GM18505 (cell line): ENCODE results near the gene ZNF444.

ENCODE experiments used
- ATAC-seq: cut with Tn5 transposase; IDR thresholded peaks from one replicate; pipeline ENCODE4 v1.9.1; 2021; ENCODE audit not compliant: unreplicated experiment
- POLR2A ChIP-seq: IDR thresholded peaks from 4 replicates; pipeline ENCODE4 v1.6.1; 2011; ENCODE audit warnings: borderline replicate concordance; ENCODE audit not compliant: insufficient read depth, insufficient read length; ENCODE audit errors: extremely low read depth

Gene ZNF444

DNA sequence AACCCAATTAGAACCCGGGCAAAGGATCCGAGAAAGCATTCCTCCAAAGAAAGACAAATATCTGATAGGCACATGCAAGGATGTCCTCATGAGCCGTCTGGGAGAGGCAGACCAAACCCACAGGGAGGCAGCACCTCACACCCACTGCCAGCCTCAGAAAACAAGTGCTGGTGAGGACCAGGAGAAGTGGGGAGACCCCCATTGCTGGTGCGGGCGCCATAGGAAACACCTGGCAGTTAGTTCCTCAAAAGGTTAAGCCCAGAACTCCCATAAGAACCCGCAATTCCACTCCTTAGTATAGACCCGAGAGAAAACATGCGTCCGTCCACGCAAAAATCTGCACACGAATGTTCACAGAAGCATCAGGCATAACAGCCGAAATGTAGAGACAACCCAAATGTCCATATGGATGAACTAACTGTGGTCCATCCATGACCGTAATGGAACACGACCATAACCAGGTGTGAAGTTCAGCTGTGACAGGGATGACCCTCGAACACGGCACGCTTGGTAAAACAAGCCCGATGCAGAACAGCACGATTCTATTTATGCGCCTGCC, 27.9 kb upstream of the ZNF444 start:
- no peak for TF ChIP-seq POLR2A
- ATAC-seq: no peak

DNA sequence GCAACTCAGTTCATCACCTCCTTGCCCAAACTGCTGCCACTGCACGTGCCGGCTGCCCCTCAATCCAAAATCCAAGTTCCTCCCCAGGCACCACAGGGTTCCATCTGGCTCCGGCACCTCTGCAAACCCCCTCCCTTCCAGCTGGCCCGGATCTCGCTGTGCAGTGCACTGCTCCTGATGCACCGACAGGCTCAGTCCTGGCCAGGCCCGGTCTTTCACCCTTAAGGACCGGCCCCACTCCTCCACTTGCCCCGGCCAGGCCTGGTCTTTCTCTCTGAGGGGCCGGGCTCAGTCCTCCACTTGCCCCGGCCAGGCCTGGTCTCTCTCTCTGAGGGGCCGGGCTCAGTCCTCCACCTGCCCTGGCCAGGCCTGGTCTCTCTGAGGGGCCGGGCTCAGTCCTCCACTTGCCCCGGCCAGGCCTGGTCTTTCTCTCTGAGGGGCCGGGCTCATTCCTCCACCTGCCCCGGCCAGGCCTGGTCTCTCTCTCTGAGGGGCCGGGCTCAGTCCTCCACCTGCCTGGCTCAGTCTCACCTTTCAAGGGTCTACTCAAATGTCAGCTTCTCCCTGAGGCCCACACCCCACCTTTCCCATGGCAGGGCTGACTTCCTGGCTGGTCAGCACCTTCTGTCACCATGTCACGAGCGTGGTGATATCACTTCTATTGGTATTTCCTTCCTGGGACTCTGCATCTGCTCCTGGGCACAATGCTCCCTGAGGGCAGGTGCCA, 26.9 kb upstream of the ZNF444 start:
- no peak for TF ChIP-seq POLR2A
- ATAC-seq: no peak

DNA sequence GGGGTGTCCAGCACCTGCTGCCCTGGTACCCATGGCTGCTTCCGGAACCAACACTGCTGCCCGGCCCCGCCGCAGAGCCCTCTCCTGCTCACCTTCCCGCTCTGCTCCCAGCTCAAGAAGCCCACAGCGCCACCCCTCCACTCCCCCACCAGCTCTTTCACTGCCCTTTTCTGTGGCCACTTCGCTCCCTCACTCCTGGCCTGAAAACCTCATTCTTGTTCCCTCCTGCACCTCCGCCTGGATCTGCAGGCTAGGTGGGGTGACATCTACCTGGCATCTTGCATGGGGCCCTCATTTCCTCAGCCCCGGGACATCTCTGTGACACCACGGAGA, 26.3 kb upstream of the ZNF444 start:
- no peak for TF ChIP-seq POLR2A
- no peak for ATAC-seq

DNA sequence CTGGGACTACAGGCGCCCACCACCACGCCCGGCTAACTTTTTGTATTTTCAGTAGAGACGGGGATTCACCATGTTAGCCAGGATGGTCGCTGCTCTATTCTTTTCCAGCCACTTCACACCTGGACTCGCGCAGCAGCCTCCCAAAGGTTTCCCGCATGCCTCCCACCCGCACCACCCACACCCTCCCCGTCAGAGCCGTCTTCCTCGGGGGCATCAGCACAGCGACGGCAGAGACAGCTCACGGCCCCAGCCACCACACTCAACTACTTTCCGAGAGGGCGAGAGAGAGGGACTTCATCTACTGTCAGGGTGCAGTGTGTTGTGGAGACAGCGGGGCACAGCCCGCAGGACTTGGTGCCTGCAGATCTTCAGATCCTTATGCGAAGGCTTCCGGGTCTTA, 25.6 kb upstream of the ZNF444 start:
- TF ChIP-seq POLR2A: no peak
- no peak for ATAC-seq

DNA sequence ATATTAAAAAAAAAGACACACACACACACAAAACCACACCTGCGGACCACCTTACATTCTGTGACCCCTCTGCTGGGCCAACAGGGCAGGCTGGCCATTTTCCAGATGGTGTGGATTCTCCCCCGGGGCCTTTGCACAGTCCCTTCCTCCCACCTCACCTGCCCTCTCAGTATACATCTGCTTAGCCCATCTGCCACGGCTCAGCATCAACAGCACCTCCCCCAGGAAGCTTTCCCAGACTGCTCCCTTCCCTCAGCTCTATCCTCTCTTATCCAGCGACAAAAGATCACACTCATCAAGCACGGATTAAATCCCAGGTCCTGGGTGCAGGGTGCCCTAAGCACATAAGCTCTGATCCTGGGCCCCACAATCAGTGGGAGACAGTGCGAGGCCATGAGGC, 24.5 kb upstream of the ZNF444 start:
- ATAC-seq: no peak
- no peak for TF ChIP-seq POLR2A

DNA sequence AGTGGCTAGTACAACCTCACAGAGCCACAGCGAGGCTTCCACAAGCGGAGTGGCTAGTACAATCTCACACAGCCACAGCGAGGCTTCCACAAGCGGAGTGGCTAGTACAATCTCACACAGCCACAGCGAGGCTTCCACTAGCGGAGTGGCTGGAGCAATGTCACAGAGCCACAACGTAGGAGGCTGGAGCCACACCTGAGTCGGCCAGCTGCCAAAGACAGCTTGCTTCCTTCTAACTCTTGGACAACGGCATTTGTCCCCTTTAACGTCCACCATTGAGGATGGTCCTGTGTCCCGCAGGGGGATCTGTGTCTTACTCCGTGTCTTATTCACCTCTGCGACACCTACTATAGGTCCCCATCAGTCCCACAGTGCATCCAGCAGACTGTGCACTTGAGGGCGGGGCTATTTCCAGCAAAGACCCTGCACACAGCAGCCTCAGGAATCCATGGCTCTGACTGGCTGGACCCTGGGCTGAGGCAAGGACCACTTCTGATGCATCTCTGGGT, 23.7 kb upstream of the ZNF444 start:
- TF ChIP-seq POLR2A: no peak
- no peak for ATAC-seq

DNA sequence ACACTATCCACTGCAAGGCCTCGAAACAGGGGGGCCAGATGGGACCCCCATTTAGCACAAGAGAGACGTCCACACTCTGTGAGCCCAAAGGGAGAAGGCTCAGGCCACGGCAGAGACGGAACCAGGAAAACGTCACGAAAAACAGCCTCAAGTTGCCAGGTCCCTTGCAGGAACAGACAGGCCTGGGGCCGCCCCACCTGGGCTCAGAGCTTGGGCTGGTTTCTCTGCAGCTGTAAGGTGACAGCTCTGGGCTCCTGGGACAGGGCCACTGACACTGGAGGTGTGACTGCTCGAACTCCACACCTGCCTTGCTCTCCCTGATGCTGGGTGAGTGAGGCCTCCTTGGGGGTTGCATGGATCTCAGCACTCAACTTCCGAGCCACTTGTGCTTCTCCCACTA, 23.2 kb upstream of the ZNF444 start:
- no peak for TF ChIP-seq POLR2A
- no peak for ATAC-seq

DNA sequence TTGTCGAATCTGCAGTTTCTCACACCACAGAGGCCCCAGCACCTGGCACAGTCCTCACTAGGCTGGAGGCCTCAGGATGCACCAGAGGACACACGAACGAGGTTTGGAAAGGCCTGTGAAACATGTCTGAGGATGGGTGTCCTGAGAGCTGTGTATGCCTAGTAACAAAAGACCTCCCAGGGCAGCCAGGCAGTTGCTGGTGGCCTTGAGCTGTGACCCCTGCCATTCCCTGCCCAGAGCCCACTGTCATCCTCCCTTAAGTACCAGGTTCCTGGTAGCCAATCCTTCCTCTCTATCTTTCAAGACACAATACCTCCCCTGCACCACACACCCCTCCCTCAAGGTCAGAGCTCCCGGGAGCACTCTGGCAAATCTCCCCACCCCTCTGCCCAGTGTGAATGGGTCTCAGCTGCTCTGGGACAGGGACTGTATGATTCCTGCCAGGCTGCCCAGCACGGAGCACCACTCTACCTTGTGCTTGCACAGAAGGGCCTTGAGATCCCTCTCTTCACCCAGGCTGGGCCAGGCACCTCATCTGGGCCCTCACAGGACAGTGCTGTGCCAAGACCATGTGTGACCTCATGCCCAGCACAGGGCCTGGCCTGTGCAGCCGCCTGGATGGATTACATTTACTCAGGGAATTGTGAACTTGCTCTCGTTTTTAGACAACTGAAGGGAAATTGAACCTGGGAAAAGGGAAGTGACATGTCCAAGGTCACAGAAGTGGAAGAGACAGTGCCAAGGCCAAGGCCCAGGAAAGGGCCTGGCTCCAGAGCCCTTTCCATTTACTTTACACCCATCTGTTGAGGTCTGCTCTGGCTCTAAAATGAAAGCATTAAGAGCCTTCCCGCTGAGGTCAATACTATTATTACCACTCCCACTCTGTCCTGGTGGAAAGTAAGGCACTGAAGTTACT, 22.2 kb upstream of the ZNF444 start:
- ATAC-seq: no peak
- TF ChIP-seq POLR2A: no peak

DNA sequence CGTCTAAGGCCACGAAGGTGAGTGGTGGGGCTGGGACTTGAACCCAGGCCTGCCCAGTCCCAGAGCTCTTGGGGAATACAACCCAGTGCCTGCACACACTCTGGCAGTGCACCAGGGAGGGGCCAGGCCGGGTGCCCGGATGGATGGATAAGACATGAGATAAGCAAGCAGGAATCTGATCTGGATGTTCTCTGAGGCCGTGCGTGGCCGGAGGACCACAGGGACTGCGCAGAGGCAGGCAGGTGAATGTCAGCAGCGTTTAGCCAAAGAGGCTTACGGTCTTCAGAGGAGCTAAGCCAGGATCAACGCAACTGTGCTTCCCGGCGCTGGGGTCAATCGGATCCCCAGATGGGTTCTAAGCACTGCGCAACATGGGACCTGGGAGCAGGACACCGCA, 21.5 kb upstream of the ZNF444 start:
- TF ChIP-seq POLR2A: no peak
- no peak for ATAC-seq

DNA sequence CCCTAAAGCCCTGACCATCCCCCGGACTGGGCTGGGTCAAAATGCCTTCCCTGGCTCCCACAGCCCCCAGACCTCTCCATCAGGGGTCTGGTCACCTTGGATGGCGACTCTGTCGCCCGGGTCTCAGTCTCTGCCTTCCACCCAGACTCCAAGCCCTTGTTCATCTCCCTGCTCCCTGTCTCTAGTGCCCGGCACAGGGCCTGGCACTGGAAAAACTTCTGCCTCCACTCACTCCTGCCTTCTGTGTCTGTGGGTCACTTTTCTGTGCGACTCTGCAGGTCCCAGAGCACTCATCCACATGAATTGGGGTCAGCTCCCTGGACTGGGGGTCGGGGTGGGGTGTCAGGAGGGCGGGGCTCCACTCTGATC, 21.1 kb upstream of the ZNF444 start:
- no peak for TF ChIP-seq POLR2A

DNA sequence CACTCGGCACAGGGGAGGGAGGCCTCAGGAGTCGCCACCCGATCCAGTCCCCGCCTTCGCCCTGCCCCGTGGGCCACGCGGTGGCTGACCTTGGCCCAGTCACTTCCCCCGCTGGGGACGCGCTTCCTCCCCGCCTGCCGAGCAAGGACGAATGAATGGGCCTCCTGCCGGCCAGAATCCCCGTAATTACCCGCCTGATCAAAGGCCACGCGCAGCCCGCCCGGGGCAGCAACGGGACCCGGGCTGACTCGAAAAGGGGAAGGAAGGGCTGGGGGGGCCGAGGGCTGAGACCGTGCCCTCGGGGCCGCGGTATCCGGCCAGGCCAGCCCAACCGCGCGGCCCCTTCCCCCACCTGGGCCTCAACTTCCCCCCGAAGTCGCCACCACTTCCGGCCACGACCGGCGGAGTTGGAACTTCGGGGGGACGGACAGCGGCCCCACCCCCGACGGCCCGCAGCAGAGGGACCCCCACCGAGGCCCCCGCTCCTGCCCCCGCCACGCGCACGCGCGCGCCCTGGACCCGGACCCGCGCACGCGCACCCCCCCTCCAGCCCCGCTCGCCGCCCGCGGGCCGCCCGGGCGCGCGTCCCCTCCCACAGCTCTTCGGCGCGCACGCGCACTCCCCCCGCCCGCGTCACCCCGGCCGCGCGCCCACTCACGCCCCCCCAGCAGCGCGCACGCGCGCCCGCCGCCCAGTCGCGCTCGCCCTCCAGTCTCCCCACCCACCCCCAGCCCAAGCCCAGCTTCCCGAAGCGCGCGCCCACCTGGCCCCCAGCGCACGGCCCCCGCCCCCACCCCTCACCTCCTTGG, 20.5 kb upstream of the ZNF444 start:
- TF ChIP-seq POLR2A: peak; percentile 60
- peak; percentile 27 for ATAC-seq

More for the DNA sequence above, 21.1 kb upstream of the ZNF444 start:
- ATAC-seq: no peak

DNA sequence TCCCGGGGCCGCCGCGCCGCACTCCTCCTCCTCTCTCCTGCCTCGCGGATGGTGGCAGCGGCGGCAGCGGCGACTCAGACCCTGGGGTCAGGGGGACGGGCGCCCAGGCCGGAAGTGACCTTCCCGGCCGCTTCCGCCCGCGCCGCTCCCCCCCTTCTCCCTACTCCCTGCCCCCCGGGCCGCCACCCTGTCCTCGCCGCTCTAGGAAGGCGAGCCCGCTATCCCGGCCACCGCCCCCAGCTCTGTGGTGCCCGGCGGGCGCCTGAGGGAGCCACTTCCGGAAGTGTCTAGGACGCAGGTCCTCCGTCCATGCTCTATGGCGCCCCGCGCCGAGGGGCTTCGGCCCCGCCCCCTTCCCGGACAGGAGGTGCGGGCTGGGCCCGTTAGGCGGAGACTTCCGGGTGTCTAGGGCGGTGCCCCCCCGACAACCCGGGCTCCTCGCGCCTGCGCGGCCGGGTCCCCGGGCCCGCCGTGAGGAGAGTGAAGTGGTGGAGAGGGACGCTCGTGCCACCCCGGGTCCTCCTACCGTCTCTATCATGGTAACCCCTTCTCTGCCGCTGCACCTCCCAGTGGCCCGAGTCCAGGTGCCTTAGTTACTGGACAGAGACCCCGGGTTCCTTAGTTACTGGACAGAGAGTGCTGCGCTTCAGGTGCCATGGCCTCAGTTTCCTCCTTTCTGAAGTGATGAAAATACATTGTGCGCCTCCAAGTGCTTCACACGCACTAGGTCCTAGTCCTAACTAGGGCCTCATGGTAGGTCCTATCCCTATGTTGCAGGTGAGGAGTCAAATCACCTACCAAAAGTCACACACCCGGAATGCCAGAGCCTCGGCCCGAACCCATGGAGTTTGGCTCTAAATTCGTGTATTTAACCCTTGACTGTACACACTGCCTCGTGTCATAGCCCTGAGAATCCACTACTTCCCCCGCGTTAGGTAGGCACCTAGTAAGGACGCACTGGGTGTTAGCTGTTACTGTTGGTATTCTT, 19.6 kb upstream of the ZNF444 start, which contains the start of gene ZNF787:
TSS of gene ZNF787 (minus strand) at position 116 of the 988 bp plus-strand sequence. CDS start 18,078 bp downstream, outside the sequence.
- peak; percentile 82 for ATAC-seq
- peak; percentile 76 for TF ChIP-seq POLR2A
